Activated T-cell treated with anti-CD3 and anti-CD28 coated beads, Interleukin-2, amount 50 U/mL, for 24 hours (primary cell): ENCODE results near the gene SPSB1.

Source experiments
- DNase-seq: peaks from one replicate; pipeline ENCODE4 v3.0.0-alpha.2; 2020
- H3K27ac Mint-ChIP-seq: 2 replicates; pipeline ENCODE4 v1.8.0; 2020; ENCODE audit warnings: mild to moderate bottlenecking, mixed read lengths
- H3K27me3 Mint-ChIP-seq: 2 replicates; pipeline ENCODE4 v1.8.0; 2020; ENCODE audit warnings: mixed read lengths
- H3K36me3 Mint-ChIP-seq: 2 replicates; pipeline ENCODE4 v1.8.0; 2020; ENCODE audit warnings: low read depth, mixed read lengths
- H3K4me1 Mint-ChIP-seq: 2 replicates; pipeline ENCODE4 v1.8.0; 2020; ENCODE audit warnings: low read depth, mixed read lengths
- H3K4me3 Mint-ChIP-seq: 2 replicates; pipeline ENCODE4 v1.8.0; 2020; ENCODE audit warnings: mild to moderate bottlenecking, moderate library complexity, mixed read lengths
- H3K9me3 Mint-ChIP-seq: 2 replicates; pipeline ENCODE4 v1.8.0; 2020; ENCODE audit warnings: mixed read lengths

Gene SPSB1

GRCh38 chr1:9251501-9251900, 41.2 kb upstream of the SPSB1 start:
- Mint-ChIP-seq H3K27ac (no peak overlapping the region), H3K27me3 (no peaks in the 10 kb centered on the region), H3K4me3 (no peak overlapping the region), H3K9me3 (no peaks in the 10 kb centered on the region), H3K36me3 (peaks cover 17% of the 10 kb centered on the region), H3K4me1 (peaks cover 8% of the 10 kb centered on the region)
- DNase-seq = no peak

- Mint-ChIP-seq H3K4me1 (peaks cover 13% of the 10 kb centered on the region), H3K27ac (no peak overlapping the region)
Observed at GRCh38 chr1:9253004-9253403, 39.7 kb upstream of the SPSB1 start.

GRCh38 chr1:9253453-9254105, 39.1 kb upstream of the SPSB1 start:
- Mint-ChIP-seq H3K4me1 (peaks cover 19% of the 10 kb centered on the region), H3K27me3 (no peaks in the 10 kb centered on the region), H3K27ac (no peak overlapping the region), H3K36me3 (peaks cover 10% of the 10 kb centered on the region), H3K4me3 (no peak overlapping the region), H3K9me3 (peaks cover 4% of the 10 kb centered on the region)
- no peak for DNase-seq

More at GRCh38 chr1:9253004-9253403, 39.7 kb upstream of the SPSB1 start:
- DNase-seq = no peak
- Mint-ChIP-seq H3K27me3 (no peaks in the 10 kb centered on the region), H3K36me3 (peaks cover 11% of the 10 kb centered on the region), H3K4me3 (no peak overlapping the region), H3K9me3 (no peaks in the 10 kb centered on the region)

GRCh38 chr1:9256332-9256731, 36.4 kb upstream of the SPSB1 start:
- Mint-ChIP-seq H3K9me3 (peaks cover 19% of the 10 kb centered on the region), H3K27ac (no peak overlapping the region), H3K4me3 (no peak overlapping the region), H3K27me3 (no peaks in the 10 kb centered on the region), H3K36me3 (peaks cover 7% of the 10 kb centered on the region), H3K4me1 (peaks cover 33% of the 10 kb centered on the region)
- DNase-seq = no peak

- peaks cover 19% of the 10 kb centered on the region for H3K9me3 Mint-ChIP-seq
- DNase-seq = no peak
- peaks cover 33% of the 10 kb centered on the region for H3K4me1 Mint-ChIP-seq
- no peak overlapping the region for H3K4me3 Mint-ChIP-seq
- peaks cover 6% of the 10 kb centered on the region for H3K36me3 Mint-ChIP-seq
- H3K27me3 Mint-ChIP-seq = no peaks in the 10 kb centered on the region
- H3K27ac Mint-ChIP-seq = no peak overlapping the region
Observed at GRCh38 chr1:9257851-9258250, 34.8 kb upstream of the SPSB1 start.

GRCh38 chr1:9258629-9259028, 34.1 kb upstream of the SPSB1 start:
- Mint-ChIP-seq H3K4me1 (peaks cover 33% of the 10 kb centered on the region), H3K27me3 (no peaks in the 10 kb centered on the region), H3K4me3 (no peak overlapping the region), H3K27ac (no peak overlapping the region), H3K36me3 (peaks cover 9% of the 10 kb centered on the region), H3K9me3 (peaks cover 19% of the 10 kb centered on the region)
- no peak for DNase-seq

GRCh38 chr1:9260059-9260766, 32.5 kb upstream of the SPSB1 start:
- Mint-ChIP-seq H3K36me3 (peaks cover 23% of the 10 kb centered on the region), H3K4me1 (peaks cover 25% of the 10 kb centered on the region), H3K27me3 (no peaks in the 10 kb centered on the region), H3K27ac (no peak overlapping the region), H3K9me3 (peaks cover 19% of the 10 kb centered on the region), H3K4me3 (no peak overlapping the region)
- no peak for DNase-seq

- Mint-ChIP-seq H3K27me3 (no peaks in the 10 kb centered on the region), H3K27ac (no peak overlapping the region), H3K9me3 (peaks cover 19% of the 10 kb centered on the region), H3K4me1 (peaks cover 26% of the 10 kb centered on the region), H3K4me3 (no peak overlapping the region), H3K36me3 (peaks cover 21% of the 10 kb centered on the region)
- no peak for DNase-seq
Observed at GRCh38 chr1:9261496-9261895, 31.2 kb upstream of the SPSB1 start.

- Mint-ChIP-seq H3K4me1 (peaks cover 31% of the 10 kb centered on the region), H3K9me3 (peaks cover 19% of the 10 kb centered on the region), H3K27ac (no peak overlapping the region), H3K36me3 (peaks cover 21% of the 10 kb centered on the region), H3K4me3 (no peak overlapping the region), H3K27me3 (no peaks in the 10 kb centered on the region)
- no peak for DNase-seq
Observed at GRCh38 chr1:9262096-9262986, 30.4 kb upstream of the SPSB1 start.

GRCh38 chr1:9263276-9263855, 29.3 kb upstream of the SPSB1 start:
- peaks cover 17% of the 10 kb centered on the region for H3K9me3 Mint-ChIP-seq
- no peak for DNase-seq
- peaks cover 21% of the 10 kb centered on the region for H3K36me3 Mint-ChIP-seq
- peaks cover 22% of the 10 kb centered on the region for H3K4me1 Mint-ChIP-seq
- H3K27ac Mint-ChIP-seq = no peak overlapping the region
- H3K4me3 Mint-ChIP-seq = no peak overlapping the region
- H3K27me3 Mint-ChIP-seq = no peaks in the 10 kb centered on the region

- H3K27ac Mint-ChIP-seq = no peak overlapping the region
- no peaks in the 10 kb centered on the region for H3K27me3 Mint-ChIP-seq
- H3K9me3 Mint-ChIP-seq = peaks cover 11% of the 10 kb centered on the region
- H3K4me3 Mint-ChIP-seq = no peak overlapping the region
- H3K36me3 Mint-ChIP-seq = peaks cover 19% of the 10 kb centered on the region
- DNase-seq = no peak
- peaks cover 18% of the 10 kb centered on the region for H3K4me1 Mint-ChIP-seq
Observed at GRCh38 chr1:9263984-9264872, 28.5 kb upstream of the SPSB1 start.

- peaks cover 10% of the 10 kb centered on the region for H3K4me1 Mint-ChIP-seq
- H3K27ac Mint-ChIP-seq = no peak overlapping the region
- no peak overlapping the region for H3K4me3 Mint-ChIP-seq
- no peaks in the 10 kb centered on the region for H3K27me3 Mint-ChIP-seq
- peaks cover 3% of the 10 kb centered on the region for H3K9me3 Mint-ChIP-seq
- DNase-seq = no peak
- peaks cover 19% of the 10 kb centered on the region for H3K36me3 Mint-ChIP-seq
Observed at GRCh38 chr1:9265037-9265436, 27.7 kb upstream of the SPSB1 start.

- no peak overlapping the region for H3K27ac Mint-ChIP-seq
- H3K27me3 Mint-ChIP-seq = no peaks in the 10 kb centered on the region
- H3K9me3 Mint-ChIP-seq = no peaks in the 10 kb centered on the region
- no peak overlapping the region for H3K4me3 Mint-ChIP-seq
- DNase-seq = no peak
- H3K4me1 Mint-ChIP-seq = peaks cover 6% of the 10 kb centered on the region
- H3K36me3 Mint-ChIP-seq = peaks cover 19% of the 10 kb centered on the region
Observed at GRCh38 chr1:9265968-9266367, 26.7 kb upstream of the SPSB1 start.

- H3K27me3 Mint-ChIP-seq = no peaks in the 10 kb centered on the region
Observed at GRCh38 chr1:9267352-9267686, 25.4 kb upstream of the SPSB1 start.

More at GRCh38 chr1:9267352-9267686, 25.4 kb upstream of the SPSB1 start:
- H3K4me3 Mint-ChIP-seq = no peak overlapping the region
- peaks cover 6% of the 10 kb centered on the region for H3K4me1 Mint-ChIP-seq
- DNase-seq = no peak
- H3K27ac Mint-ChIP-seq = no peak overlapping the region
- peaks cover 19% of the 10 kb centered on the region for H3K36me3 Mint-ChIP-seq
- H3K9me3 Mint-ChIP-seq = no peaks in the 10 kb centered on the region
